Neural progenitor cell (in vitro differentiated cells): ENCODE data around the gene PEAR1.

Source experiments
- CTCF ChIP-seq: fragments of 200-600 bp; sonication (generic); IDR thresholded peaks from 2 replicates; pipeline ENCODE4 v1.5.1; 2017; ENCODE audit warnings: antibody characterized with exemption, mild to moderate bottlenecking
- EZH2 ChIP-seq: fragments of 200-600 bp; sonication (generic); IDR thresholded peaks from 2 replicates; pipeline ENCODE4 v1.6.1; 2017; ENCODE audit warnings: antibody characterized with exemption, mild to moderate bottlenecking, moderate library complexity

GRCh38 chr1:156963621-156964020 lies 70.1 kb downstream of the PEAR1 start:
- TF ChIP-seq CTCF (no peak), EZH2 (no peak)
